Activated CD4-positive, alpha-beta T cell treated with anti-CD3 and anti-CD28 coated beads, Interleukin-2, Interleukin-4, amounts not matched to agents 100 ng/mL and 50 ng/mL, durations not matched to agents 16 hours and 8 hours (primary cell): ENCODE results near the gene DCTN2.
"Not testable (repeated sequence)": the region's sequence is repeated elsewhere in the genome, so short reads cannot be mapped to it uniquely, and the experiment has no call there.

ENCODE experiments used
- DNase-seq: peaks from one replicate; pipeline ENCODE4 v3.0.0-alpha.2; 2020; ENCODE audit warnings: low spot score

DCTN2 gene

GRCh38 chr12:57576613-57577160 is 29.7 kb upstream of the DCTN2 start:
- no peak for DNase-seq

- no peak for DNase-seq
Observed at GRCh38 chr12:57575771-57576612, 29.0 kb upstream of the DCTN2 start.

- no peak for DNase-seq
Observed at GRCh38 chr12:57574795-57575194, 27.8 kb upstream of the DCTN2 start.

GRCh38 chr12:57571926-57572762 is 25.2 kb upstream of the DCTN2 start:
- no peak for DNase-seq

- DNase-seq: not testable (repeated sequence)
Observed at GRCh38 chr12:57570438-57570837, 23.4 kb upstream of the DCTN2 start.

GRCh38 chr12:57569858-57570257 is 22.9 kb upstream of the DCTN2 start:
- DNase-seq: no peak

- no peak for DNase-seq
Observed at GRCh38 chr12:57568838-57569237, 21.8 kb upstream of the DCTN2 start.

- DNase-seq: no peak
Observed at GRCh38 chr12:57564178-57564740, 17.3 kb upstream of the DCTN2 start.

GRCh38 chr12:57563358-57563757 is 16.4 kb upstream of the DCTN2 start:
- no peak for DNase-seq

GRCh38 chr12:57561117-57561516 is 14.1 kb upstream of the DCTN2 start:
- DNase-seq: not testable (repeated sequence)

GRCh38 chr12:57560516-57560915 is 13.5 kb upstream of the DCTN2 start:
- no peak for DNase-seq

- DNase-seq: no peak
Observed at GRCh38 chr12:57558864-57559263, 11.9 kb upstream of the DCTN2 start.

- DNase-seq: no peak
Observed at GRCh38 chr12:57554897-57555296, 7.9 kb upstream of the DCTN2 start.

GRCh38 chr12:57554453-57554852 is 7.5 kb upstream of the DCTN2 start:
- no peak for DNase-seq

GRCh38 chr12:57553343-57554202 is 6.6 kb upstream of the DCTN2 start:
- DNase-seq: no peak

GRCh38 chr12:57552835-57553313 is 5.9 kb upstream of the DCTN2 start:
- no peak for DNase-seq

- DNase-seq: no peak
Observed at GRCh38 chr12:57552306-57552651, 5.3 kb upstream of the DCTN2 start.

- no peak for DNase-seq
Observed at GRCh38 chr12:57551637-57552305, 4.8 kb upstream of the DCTN2 start.

GRCh38 chr12:57550641-57551549 is 3.9 kb upstream of the DCTN2 start:
- no peak for DNase-seq
